ENCODE measurements around the gene NANOS3. TPM values are rescaled to one million over a fixed set of nuclear protein-coding genes. Genes with fewer than 3 reads are reported as not detected.

NANOS3 gene
- total RNA-seq, 1 experiment from 2014 or later: 1.1 TPM

- TF ChIP-seq ARID4B (CRISPR knock-in tag; IDR thresholded peaks at IDR 0.05; ENCODE audit: borderline replicate concordance) (no peak), NFE2L1 (CRISPR knock-in tag; IDR thresholded peaks at IDR 0.05) (no peak), USF1 (CRISPR knock-in tag; IDR thresholded peaks at IDR 0.05) (no peak), SMAD4 (CRISPR knock-in tag; IDR thresholded peaks at IDR 0.05) (no peak)
Observed at GRCh38 chr19:13830114-13830740, 46.7 kb upstream of the NANOS3 start (continued).

DNA sequence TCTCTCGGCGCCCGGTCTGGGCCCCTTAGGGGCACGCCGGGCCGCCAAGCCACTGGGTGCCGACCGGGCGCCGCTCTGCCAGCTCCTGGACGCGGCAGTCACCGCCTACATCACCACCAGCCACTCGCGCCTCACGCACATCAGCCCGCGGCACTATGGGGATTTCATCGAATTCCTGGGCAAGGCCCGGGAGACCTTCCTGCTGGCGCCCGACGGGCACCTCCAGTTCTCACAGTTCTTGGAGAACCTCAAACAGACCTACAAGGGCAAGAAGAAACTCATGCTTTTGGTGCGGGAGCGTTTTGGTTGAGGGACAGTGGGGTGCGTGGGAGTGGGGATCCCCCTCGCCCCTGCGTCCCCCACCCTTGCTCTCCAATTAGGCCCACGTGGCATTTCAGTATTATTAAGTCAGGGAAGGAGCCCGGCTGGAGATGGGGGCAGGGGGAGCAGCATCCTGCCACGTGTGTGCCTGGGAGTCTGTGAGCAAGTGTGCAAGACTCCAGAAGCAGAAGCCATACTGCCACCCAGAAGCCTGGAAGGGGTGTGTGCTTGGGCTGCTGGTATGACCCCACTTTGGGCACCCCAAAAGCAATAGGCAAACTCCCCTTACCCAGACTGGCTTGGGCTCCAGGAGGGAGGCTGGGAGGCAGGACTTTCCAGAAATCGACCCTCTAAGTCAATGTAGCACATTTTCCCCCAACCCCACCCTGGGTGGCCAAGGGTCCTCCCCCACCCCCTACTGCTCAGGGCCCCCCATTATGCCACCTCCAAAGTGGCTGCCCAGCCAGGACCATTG is 46.0 kb upstream of the NANOS3 start:
- Mint-ChIP-seq H3K27me3 (ENCODE audit: low read depth) (no peaks in the 10 kb centered on the region), H3K4me3 (no peak overlapping the region), H3K4me1 (peaks cover 25% of the 10 kb centered on the region), H3K9me3 (no peaks in the 10 kb centered on the region), H3K36me3 (peaks cover 19% of the 10 kb centered on the region), H3K27ac (no peak overlapping the region)
- ATAC-seq (no peak), DNase-seq (ENCODE audit: low spot score) (no peak)
- ChIA-PET POLR2A (no interaction called here), CTCF (interaction anchor here (1.1 kb wide), 1 partner anchor 28 kb away, joined by 3 read pairs; no protein-coding TSS in a partner anchor)
- TF ChIP-seq KAT7 (CRISPR knock-in tag; IDR thresholded peaks at IDR 0.05; ENCODE audit: borderline replicate concordance) (no peak), USF1 (CRISPR knock-in tag; IDR thresholded peaks at IDR 0.05) (no peak), EMX1 (CRISPR knock-in tag; IDR thresholded peaks at IDR 0.05) (no peak), STAT6 (CRISPR knock-in tag; conservative IDR thresholded peaks at IDR 0.05; ENCODE audit: low read depth) (no peak)
- TF ChIP-seq, protein P1, sequence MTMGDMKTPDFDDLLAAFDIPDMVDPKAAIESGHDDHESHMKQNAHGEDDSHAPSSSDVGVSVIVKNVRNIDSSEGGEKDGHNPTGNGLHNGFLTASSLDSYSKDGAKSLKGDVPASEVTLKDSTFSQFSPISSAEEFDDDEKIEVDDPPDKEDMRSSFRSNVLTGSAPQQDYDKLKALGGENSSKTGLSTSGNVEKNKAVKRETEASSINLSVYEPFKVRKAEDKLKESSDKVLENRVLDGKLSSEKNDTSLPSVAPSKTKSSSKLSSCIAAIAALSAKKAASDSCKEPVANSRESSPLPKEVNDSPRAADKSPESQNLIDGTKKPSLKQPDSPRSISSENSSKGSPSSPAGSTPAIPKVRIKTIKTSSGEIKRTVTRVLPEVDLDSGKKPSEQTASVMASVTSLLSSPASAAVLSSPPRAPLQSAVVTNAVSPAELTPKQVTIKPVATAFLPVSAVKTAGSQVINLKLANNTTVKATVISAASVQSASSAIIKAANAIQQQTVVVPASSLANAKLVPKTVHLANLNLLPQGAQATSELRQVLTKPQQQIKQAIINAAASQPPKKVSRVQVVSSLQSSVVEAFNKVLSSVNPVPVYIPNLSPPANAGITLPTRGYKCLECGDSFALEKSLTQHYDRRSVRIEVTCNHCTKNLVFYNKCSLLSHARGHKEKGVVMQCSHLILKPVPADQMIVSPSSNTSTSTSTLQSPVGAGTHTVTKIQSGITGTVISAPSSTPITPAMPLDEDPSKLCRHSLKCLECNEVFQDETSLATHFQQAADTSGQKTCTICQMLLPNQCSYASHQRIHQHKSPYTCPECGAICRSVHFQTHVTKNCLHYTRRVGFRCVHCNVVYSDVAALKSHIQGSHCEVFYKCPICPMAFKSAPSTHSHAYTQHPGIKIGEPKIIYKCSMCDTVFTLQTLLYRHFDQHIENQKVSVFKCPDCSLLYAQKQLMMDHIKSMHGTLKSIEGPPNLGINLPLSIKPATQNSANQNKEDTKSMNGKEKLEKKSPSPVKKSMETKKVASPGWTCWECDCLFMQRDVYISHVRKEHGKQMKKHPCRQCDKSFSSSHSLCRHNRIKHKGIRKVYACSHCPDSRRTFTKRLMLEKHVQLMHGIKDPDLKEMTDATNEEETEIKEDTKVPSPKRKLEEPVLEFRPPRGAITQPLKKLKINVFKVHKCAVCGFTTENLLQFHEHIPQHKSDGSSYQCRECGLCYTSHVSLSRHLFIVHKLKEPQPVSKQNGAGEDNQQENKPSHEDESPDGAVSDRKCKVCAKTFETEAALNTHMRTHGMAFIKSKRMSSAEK (CRISPR knock-in tag; IDR thresholded peaks at IDR 0.05; ENCODE audit: borderline replicate concordance): no peak
- TF ChIP-seq, protein P2, sequence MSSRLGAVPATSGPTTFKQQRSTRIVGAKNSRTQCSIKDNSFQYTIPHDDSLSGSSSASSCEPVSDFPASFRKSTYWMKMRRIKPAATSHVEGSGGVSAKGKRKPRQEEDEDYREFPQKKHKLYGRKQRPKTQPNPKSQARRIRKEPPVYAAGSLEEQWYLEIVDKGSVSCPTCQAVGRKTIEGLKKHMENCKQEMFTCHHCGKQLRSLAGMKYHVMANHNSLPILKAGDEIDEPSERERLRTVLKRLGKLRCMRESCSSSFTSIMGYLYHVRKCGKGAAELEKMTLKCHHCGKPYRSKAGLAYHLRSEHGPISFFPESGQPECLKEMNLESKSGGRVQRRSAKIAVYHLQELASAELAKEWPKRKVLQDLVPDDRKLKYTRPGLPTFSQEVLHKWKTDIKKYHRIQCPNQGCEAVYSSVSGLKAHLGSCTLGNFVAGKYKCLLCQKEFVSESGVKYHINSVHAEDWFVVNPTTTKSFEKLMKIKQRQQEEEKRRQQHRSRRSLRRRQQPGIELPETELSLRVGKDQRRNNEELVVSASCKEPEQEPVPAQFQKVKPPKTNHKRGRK (CRISPR knock-in tag; IDR thresholded peaks at IDR 0.05; ENCODE audit: borderline replicate concordance): no peak
- TF ChIP-seq, protein P3, sequence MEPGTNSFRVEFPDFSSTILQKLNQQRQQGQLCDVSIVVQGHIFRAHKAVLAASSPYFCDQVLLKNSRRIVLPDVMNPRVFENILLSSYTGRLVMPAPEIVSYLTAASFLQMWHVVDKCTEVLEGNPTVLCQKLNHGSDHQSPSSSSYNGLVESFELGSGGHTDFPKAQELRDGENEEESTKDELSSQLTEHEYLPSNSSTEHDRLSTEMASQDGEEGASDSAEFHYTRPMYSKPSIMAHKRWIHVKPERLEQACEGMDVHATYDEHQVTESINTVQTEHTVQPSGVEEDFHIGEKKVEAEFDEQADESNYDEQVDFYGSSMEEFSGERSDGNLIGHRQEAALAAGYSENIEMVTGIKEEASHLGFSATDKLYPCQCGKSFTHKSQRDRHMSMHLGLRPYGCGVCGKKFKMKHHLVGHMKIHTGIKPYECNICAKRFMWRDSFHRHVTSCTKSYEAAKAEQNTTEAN (CRISPR knock-in tag; IDR thresholded peaks at IDR 0.05): no peak
- TF ChIP-seq, protein P4, sequence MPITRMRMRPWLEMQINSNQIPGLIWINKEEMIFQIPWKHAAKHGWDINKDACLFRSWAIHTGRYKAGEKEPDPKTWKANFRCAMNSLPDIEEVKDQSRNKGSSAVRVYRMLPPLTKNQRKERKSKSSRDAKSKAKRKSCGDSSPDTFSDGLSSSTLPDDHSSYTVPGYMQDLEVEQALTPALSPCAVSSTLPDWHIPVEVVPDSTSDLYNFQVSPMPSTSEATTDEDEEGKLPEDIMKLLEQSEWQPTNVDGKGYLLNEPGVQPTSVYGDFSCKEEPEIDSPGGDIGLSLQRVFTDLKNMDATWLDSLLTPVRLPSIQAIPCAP (CRISPR knock-in tag; IDR thresholded peaks at IDR 0.05): no peak

Measured in WTC11 (cell line).